ENCODE measurements around the gene FUT2.

The FUT2 gene

DNA sequence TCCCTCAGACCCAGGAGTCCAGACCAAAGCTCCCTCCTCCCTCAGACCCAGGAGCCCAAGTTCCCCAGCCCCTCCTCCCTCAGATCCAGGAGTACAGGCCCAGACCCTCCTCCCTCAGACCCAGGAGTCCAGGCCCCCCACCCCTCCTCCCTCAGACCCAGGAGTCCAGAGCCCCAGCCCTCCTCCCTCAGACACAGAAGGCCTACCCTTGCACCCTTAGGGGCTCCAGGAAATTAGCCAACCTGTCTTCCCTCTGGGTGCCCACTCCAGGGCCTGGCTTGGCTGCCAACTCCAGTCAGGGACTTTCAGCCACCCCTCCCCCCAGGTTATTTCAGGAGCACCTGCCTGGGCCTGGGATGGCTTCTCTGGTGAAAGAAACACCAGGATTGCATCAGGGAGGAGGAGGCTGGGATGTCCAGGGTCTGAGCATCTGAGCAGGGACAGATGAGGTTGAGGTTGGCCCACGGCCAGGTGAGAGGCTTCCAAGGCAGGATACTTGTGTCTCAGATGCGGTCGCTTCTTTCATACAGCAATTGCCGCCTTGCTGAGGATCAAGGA is 59.4 kb downstream of the FUT2 start, which contains the start of gene FGF21:
Gene FGF21 (plus strand): TSS at position 441 of the 558 bp plus-strand sequence. CDS start 713 bp downstream, outside the sequence.
- no peak for DNase-seq

All from CD4-positive, alpha-beta T cell treated with Interleukin-15 for 1 hour (primary cell).